Colonic mucosa (tissue), 4 donors: Measurements from ENCODE around the gene ZNF785. TPM values are rescaled to one million over a fixed set of nuclear protein-coding genes. Genes with fewer than 3 reads are reported as not detected.

Source experiments
- DNase-seq: peaks from one replicate; pipeline ENCODE4 v3.0.0-alpha.2; 2020
- H3K27ac ChIP-seq: fragments of 200-600 bp; one replicate; pipeline ENCODE4 v1.8.0; 2021
- H3K27me3 ChIP-seq: fragments of 200-600 bp; one replicate; pipeline ENCODE4 v1.8.0; 2021
- H3K36me3 ChIP-seq: fragments of 200-600 bp; one replicate; pipeline ENCODE4 v1.8.0; 2021
- H3K4me1 ChIP-seq: fragments of 200-600 bp; one replicate; pipeline ENCODE4 v1.8.0; 2021; ENCODE audit warnings: mild to moderate bottlenecking
- H3K4me3 ChIP-seq: fragments of 200-600 bp; one replicate; pipeline ENCODE4 v1.8.0; 2021
- H3K9ac ChIP-seq, 2 donors: one replicate each; pipeline ENCODE4 v1.7.0; 2013; ENCODE audit warnings: control low read depth in 2 of 2, low read depth in 2 of 2, low read length in 2 of 2
- H3K9me3 ChIP-seq: fragments of 200-600 bp; one replicate; pipeline ENCODE4 v1.8.0; 2021
- CTCF ChIP-seq: fragments of 200-600 bp; IDR thresholded peaks from one replicate; pipeline ENCODE4 v1.8.0; 2022; ENCODE audit warnings: antibody characterized with exemption, mild to moderate bottlenecking
- intact Hi-C: fragments of 100-400 bp; cut with DNase I; formaldehyde crosslinking; loops from one replicate; pipeline ENCODE4 v1.14.1; 2022
- total RNA-seq, 2 donors: library from RNA; stranded (reverse); fragmentation: NEBNext Ultra II Directional in 1 of 2; extraction: Animal tissue kit (Norgen Biotek cat#: 25700) in 1 of 2; gene quantifications; one replicate each; pipeline ENCODE4 v1.2.1, GENCODE V29; 2021
- donor health status: healthy.
- donor health status: DM: no; HTN: no; CAD: no.
- donor health status: DM: no; HTN: no; CAD: no.

Gene ZNF785
- total RNA-seq, 2 donors from 2014 or later: 12.7 to 13.3 TPM

- no peak for DNase-seq
- no peak for TF ChIP-seq CTCF
- H3K27ac ChIP-seq: no peak overlapping the region
- no peaks in the 10 kb centered on the region for H3K27me3 ChIP-seq
- H3K9me3 ChIP-seq: no peaks in the 10 kb centered on the region
- peaks cover 6% of the 10 kb centered on the region for H3K4me1 ChIP-seq
- H3K36me3 ChIP-seq: peaks cover 4% of the 10 kb centered on the region
- no peak overlapping the region for H3K4me3 ChIP-seq
- intact Hi-C loops: loop anchor here (10.0 kb wide), 1 partner anchor 181 kb away; no protein-coding TSS in a partner anchor
- no peak overlapping the region for H3K9ac ChIP-seq
Observed at GRCh38 chr16:30606004-30606403, 20.5 kb upstream of the ZNF785 start.

DNA sequence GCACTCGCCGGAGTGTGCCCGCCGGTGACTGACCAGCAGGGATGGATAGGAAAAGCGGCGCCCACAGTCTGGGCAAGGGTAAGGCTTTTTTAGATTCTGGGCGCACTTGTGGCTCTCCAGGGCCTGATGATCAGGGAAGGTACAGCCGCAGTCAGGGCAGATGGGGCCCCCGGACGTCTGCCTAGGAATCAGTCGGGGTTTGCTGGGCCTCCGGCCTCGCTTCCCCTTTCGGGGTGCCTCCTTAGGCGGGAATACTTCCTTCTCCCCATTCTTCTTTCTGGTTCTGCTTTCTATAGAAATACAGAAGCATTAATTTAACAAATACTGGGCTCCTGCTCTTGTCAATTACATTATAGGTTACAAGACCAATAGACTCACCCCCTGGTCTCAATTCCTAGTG, 19.7 kb upstream of the ZNF785 start:
- no peak overlapping the region for H3K9ac ChIP-seq

DNA sequence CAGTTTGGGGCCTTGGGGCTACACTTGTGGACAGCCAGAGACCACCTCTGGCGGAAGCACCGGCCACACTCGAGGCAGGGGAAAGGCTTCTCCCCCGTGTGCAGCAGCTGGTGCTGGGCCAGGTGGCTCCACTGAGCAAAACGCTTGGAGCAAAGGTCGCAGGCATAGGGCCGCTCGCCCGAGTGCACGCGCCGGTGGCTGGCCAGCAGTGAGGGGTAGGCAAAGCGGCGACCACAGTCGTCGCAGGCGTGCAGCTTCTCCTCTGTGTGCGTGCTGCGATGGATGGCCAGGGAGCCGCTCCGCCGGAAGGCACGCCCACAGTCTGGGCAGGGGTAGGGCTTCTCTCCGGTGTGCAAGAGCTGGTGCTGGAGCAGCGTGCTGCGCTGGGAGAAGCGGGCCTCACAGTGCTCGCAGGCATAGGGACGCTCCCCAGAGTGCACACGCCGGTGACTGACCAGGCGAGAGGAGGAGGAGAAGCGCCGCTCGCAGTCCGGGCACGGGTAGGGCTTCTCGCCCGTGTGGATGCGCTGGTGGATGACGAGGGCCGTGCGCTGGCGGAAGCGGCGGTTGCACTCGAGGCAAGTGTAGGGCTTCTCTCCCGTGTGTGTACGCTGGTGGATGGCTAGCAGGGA, 18.9 kb upstream of the ZNF785 start:
- Histone ChIP-seq H3K4me3 (no peak overlapping the region), H3K27ac (no peak overlapping the region), H3K36me3 (peaks cover 4% of the 10 kb centered on the region), H3K27me3 (no peaks in the 10 kb centered on the region), H3K4me1 (peaks cover 6% of the 10 kb centered on the region), H3K9me3 (no peaks in the 10 kb centered on the region), H3K9ac (no peak overlapping the region)
- no peak for DNase-seq
- intact Hi-C loops: loop anchor here (10.0 kb wide), 1 partner anchor 180 kb away; no protein-coding TSS in a partner anchor
- TF ChIP-seq CTCF: no peak

More for the DNA sequence above, 19.7 kb upstream of the ZNF785 start:
- no peak for TF ChIP-seq CTCF
- Histone ChIP-seq H3K4me3 (no peak overlapping the region), H3K4me1 (peaks cover 6% of the 10 kb centered on the region), H3K36me3 (peaks cover 4% of the 10 kb centered on the region), H3K9me3 (no peaks in the 10 kb centered on the region), H3K27ac (no peak overlapping the region), H3K27me3 (no peaks in the 10 kb centered on the region)
- DNase-seq: no peak
- intact Hi-C loops: loop anchor here (10.0 kb wide), 1 partner anchor 180 kb away; no protein-coding TSS in a partner anchor

DNA sequence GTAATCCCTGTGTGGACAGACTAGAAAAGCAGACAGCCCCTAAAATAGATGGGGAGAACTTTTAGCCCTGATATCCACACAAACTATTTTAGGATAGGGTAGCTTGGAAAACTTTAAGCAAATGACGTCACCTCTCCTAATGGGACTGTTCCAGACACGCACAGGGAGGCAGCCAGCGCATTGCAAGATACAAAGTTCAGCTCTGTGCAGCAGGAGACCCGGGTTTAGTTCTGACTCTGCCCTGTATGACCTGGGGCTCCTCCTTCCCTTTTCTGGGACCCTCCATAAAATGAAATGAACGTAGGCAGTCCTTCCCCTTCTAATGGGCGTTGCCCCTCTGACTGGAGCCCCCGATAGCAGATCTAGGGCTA, 18.4 kb upstream of the ZNF785 start:
- no peak for TF ChIP-seq CTCF
- no peak for DNase-seq
- peaks cover 1% of the 10 kb centered on the region for H3K4me1 ChIP-seq
- H3K27me3 ChIP-seq: no peaks in the 10 kb centered on the region
- intact Hi-C loops: loop anchor here (10.0 kb wide), 1 partner anchor 179 kb away; no protein-coding TSS in a partner anchor
- H3K27ac ChIP-seq: no peak overlapping the region
- no peaks in the 10 kb centered on the region for H3K9me3 ChIP-seq
- no peak overlapping the region for H3K9ac ChIP-seq
- no peak overlapping the region for H3K4me3 ChIP-seq
- peaks cover 4% of the 10 kb centered on the region for H3K36me3 ChIP-seq

DNA sequence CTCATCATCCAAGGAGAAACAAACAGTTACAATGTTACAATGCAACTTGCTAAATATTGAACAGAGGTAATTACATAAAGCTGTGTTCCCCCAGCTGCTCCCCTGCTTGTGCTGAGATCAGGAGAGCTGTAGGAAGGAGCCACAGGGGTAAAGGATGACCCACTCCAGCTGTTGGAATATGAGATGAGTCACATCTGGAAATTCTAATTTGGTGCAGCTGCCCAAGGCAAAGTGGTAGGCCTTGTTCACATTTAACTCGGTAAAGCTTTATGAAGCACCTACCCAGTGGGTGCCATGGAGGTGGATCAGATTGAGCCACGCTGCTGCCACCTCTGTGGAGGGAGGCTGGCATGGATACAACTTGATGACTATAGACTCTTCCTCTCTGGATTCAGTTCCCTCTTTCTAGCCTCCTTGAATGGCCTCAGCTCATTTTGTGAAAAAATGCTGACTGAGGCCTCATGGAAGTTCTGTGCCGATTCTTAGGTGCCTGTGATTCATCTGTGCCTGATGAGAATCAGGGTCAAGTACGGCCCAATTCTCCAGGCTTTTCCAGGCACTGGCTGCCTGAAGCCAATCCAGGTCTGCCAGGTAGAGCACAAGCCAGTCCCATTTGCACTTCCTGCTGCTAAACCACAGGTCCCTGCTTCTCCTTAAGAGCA, 17.2 kb upstream of the ZNF785 start:
- Histone ChIP-seq H3K36me3 (peaks cover 4% of the 10 kb centered on the region), H3K4me1 (no peaks in the 10 kb centered on the region), H3K27me3 (no peaks in the 10 kb centered on the region), H3K9ac (no peak overlapping the region), H3K4me3 (no peak overlapping the region), H3K9me3 (no peaks in the 10 kb centered on the region), H3K27ac (no peak overlapping the region)
- intact Hi-C loops: loop anchor here (10.0 kb wide), 1 partner anchor 178 kb away; no protein-coding TSS in a partner anchor
- no peak for DNase-seq
- no peak for TF ChIP-seq CTCF
